HS-5 (cell line): Measurements from ENCODE around the gene FXYD6.

Experiments used
- DNase-seq: peaks from one replicate; pipeline ENCODE4 v3.0.0-alpha.2; 2012; ENCODE audit warnings: low read depth

The FXYD6 gene

DNA sequence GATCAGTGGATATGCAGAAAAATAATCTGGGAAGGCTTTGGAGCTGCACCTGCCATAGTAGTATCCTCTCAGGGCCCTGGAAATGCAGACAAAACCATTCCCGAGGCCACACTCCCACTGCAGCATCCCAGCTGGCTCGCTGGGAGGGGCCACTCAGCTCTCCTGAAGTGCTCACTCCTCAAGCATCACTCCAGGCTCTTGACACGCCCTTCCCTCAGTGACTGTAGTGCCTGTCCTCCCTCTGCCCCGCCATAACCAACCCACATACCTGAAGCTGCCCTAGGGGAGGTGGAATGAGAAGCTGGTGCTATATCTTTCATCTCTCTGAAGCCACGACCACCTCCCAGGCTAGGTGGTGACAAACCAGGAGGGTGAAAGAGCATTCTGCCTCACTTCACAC lies 84.2 kb downstream of the FXYD6 start:
- DNase-seq, result no peak

DNA sequence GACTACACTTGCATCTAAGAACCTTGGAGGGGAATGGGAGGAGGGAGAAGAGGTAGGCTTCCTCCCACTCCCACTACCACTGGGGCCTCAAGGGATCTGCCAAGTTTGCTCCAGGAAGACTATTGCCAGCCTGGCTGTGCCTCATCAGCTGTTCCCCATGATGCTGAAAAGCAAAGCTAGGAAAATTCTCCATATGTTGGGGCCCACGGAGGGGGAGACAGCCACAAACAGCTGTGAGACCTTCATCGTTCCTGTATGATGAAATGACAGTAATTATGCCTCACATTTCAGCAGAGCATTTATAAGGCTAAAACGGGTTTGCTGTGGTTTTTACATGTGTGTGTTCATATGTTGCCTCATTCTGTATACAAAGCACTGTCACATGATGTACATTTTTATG lies 86.2 kb downstream of the FXYD6 start:
- DNase-seq, result no peak

DNA sequence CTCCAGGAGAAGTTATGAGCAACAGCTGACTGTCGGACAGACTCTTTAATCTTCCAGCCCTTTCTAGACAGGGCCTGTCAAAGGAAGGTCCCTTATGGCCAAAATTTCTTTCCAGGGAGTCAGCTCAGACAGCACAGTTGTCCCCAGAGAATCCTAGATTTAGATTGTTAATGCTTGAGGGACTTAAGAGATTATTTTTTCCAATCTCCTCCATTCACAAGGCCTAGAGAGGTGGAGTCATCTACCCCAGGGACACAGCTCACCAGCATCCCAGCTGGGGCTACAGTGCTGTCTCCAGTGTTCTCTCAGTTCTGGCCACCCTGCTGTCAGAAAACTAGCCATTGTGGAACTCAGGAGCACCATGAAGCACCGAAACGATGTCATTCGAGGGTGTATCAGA lies 87.2 kb downstream of the FXYD6 start:
- no peak for DNase-seq
